GM12878 (cell line): ENCODE measurements around the gene SH2D7. TPM values are rescaled to one million over a fixed set of nuclear protein-coding genes. Genes with fewer than 3 reads are reported as not detected.

ENCODE experiments used
- ATAC-seq: fragments of 200-7000 bp; cut with Tn5 transposase; 3 replicates; pipeline ENCODE4 v1.9.1; 2020; ENCODE audit warnings: mild to moderate bottlenecking, moderate library complexity
- BruUV-seq: library from RNA; stranded (reverse); fragments of 400-500 nt; replicated peaks from 2 replicates; lab custom pipeline; 2021; lab: Mats Ljungman, UMichigan
- CTCF ChIA-PET: fragments of 300-600 bp; sonication (Branson Sonifier 250); formaldehyde crosslinking; extraction: SDS; loops from one replicate; lab custom pipeline; 2021; ENCODE audit warnings: inconsistent platforms; lab: Yijun Ruan, JAX
- POLR2A ChIA-PET: fragments of 350-600 bp; formaldehyde crosslinking; extraction: SDS; loops from one replicate; lab custom pipeline; 2021; ENCODE audit warnings: inconsistent platforms; lab: Charles Lee
- RAD21 ChIA-PET: fragments of 300-600 bp; sonication (Branson Sonifier 250); formaldehyde crosslinking; loops from one replicate; lab custom pipeline; 2023; ENCODE audit warnings: antibody characterized with exemption; ENCODE audit not compliant: unreplicated experiment; lab: Charles Lee
- SMC1A ChIA-PET: fragments of 300-600 bp; sonication (Branson Sonifier 250); formaldehyde crosslinking; loops from one replicate; lab custom pipeline; 2023; ENCODE audit not compliant: unreplicated experiment, uncharacterized antibody; lab: Charles Lee
- DNase-seq: peaks from one replicate; pipeline ENCODE4 v3.0.0-alpha.2; 2011; ENCODE audit warnings: low read depth, low spot score
- FAIRE-seq: peaks from 3 replicates; lab custom pipeline; 2011; peaks lifted over from hg19 to GRCh38; lab: Jason Lieb, UNC
- H2AFZ ChIP-seq: 2 replicates; pipeline ENCODE4 v1.6.0; 2011; ENCODE audit warnings: low read depth, low read length, control low read depth; ENCODE audit not compliant: control insufficient read depth
- H3K27ac ChIP-seq: 2 replicates; pipeline ENCODE4 v1.5.1; 2011; ENCODE audit warnings: control low read depth; ENCODE audit not compliant: control insufficient read depth, insufficient read depth
- H3K27me3 ChIP-seq, 2 experiments: replicated peaks in 1 of 2; 2 replicates each; pipeline versions ENCODE4 v1.6.0 to v1.6.1; 2011; ENCODE audit warnings: low read length in 1 of 2; ENCODE audit not compliant: control insufficient read depth in 2 of 2, insufficient read depth in 2 of 2
- H3K36me3 ChIP-seq, 2 experiments: 2 replicates each; pipeline ENCODE4 v1.5.1; 2011; ENCODE audit warnings: low read length in 1 of 2; ENCODE audit not compliant: control insufficient read depth in 2 of 2, insufficient read depth in 2 of 2
- H3K4me1 ChIP-seq: 2 replicates; pipeline ENCODE4 v1.6.1; 2011; ENCODE audit warnings: mild to moderate bottlenecking, low read length, moderate library complexity, mixed read lengths; ENCODE audit not compliant: control insufficient read depth, insufficient read depth
- H3K4me2 ChIP-seq: 2 replicates; pipeline ENCODE4 v1.6.0; 2011; ENCODE audit warnings: control low read depth; ENCODE audit not compliant: control insufficient read depth, insufficient read depth
- H3K4me3 ChIP-seq: fragments of 200-600 bp; sonication (generic); 2 replicates; pipeline ENCODE4 v1.5.1; 2016
- H3K79me2 ChIP-seq: 2 replicates; pipeline ENCODE4 v1.6.0; 2011; ENCODE audit warnings: low read length; ENCODE audit not compliant: control insufficient read depth, insufficient read depth
- H3K9ac ChIP-seq: 2 replicates; pipeline ENCODE4 v1.8.0; 2011; ENCODE audit warnings: low read length, control low read depth, mixed read lengths; ENCODE audit not compliant: control insufficient read depth, insufficient read depth
- H3K9me3 ChIP-seq: replicated peaks from 3 replicates; pipeline ENCODE4 v1.5.1; 2011; ENCODE audit warnings: mild to moderate bottlenecking, low read length; ENCODE audit not compliant: control insufficient read depth, insufficient read depth
- H4K20me1 ChIP-seq: 2 replicates; pipeline ENCODE4 v1.6.0; 2011; ENCODE audit not compliant: control insufficient read depth, insufficient read depth
- HSF1 ChIP-seq: fragments of 150-350 bp; IDR thresholded peaks from 2 replicates; pipeline ENCODE4 v1.6.1; 2014; ENCODE audit warnings: mild to moderate bottlenecking, low read depth, low read length
- IKZF1 ChIP-seq: fragments of 450-650 bp; conservative IDR thresholded peaks from 2 replicates; pipeline ENCODE4 v1.6.1; 2017; ENCODE audit warnings: antibody characterized with exemption, mild to moderate bottlenecking
- IRF4 ChIP-seq: IDR thresholded peaks from 2 replicates; pipeline ENCODE4 v1.6.1; 2011; ENCODE audit warnings: low read depth, low read length
- KAT2A ChIP-seq: conservative IDR thresholded peaks from 2 replicates; pipeline ENCODE4 v1.6.1; 2011; ENCODE audit warnings: low read depth, low read length; ENCODE audit not compliant: control insufficient read depth
- MYC ChIP-seq: IDR thresholded peaks from 2 replicates; pipeline ENCODE4 v1.6.1; 2011; ENCODE audit warnings: mild to moderate bottlenecking, low read length, moderate library complexity, inconsistent platforms; ENCODE audit not compliant: insufficient read depth, insufficient replicate concordance, insufficient read length, severe bottlenecking
- RBBP5 ChIP-seq: fragments of 200-600 bp; sonication (generic); conservative IDR thresholded peaks from 2 replicates; pipeline ENCODE4 v1.6.1; 2016
- YY1 ChIP-seq: IDR thresholded peaks from 2 replicates; pipeline ENCODE4 v1.6.1; 2011; ENCODE audit warnings: low read depth, mild to moderate bottlenecking, low read length
- WGBS: methylation state at CpG from one replicate; pipeline ENCODE4 v1.1.6; 2016; ENCODE audit warnings: low lambda C conversion rate; ENCODE audit not compliant: insufficient replicate concordance, insufficient coverage; ENCODE audit errors: missing lambda C conversion rate; 5-methylcytosine and 5-hydroxymethylcytosine counted together
- in situ Hi-C: fragments of 300-500 bp; cut with MboI; formaldehyde crosslinking; loops from 9 replicates; pipeline ENCODE4 v1.14.3; 2018; ENCODE audit warnings: mixed read lengths
- intact Hi-C: fragments of 100-400 bp; cut with micrococcal nuclease; formaldehyde crosslinking; loops from one replicate; pipeline ENCODE4 v1.14.2; 2022; ENCODE audit not compliant: unreplicated experiment
- polyA plus RNA-seq, 11 experiments: library from polyadenylated mRNA; depleted of rRNA in 4 of 11; unstranded in 6 of 11; stranded (reverse) in 5 of 11; fragments of >200 nt; fragmentation: Nextera tagmentation in 4 of 11; fragmentation: Illumina TruSeq in 1 of 11; extraction: Ambion mirVana in 4 of 11; extraction: Trizol in 1 of 11; gene quantifications; 1 replicate in 1 of 11; 2 replicates in 10 of 11; pipeline versions ENCODE4 v1.2.1 to v1.2.3, GENCODE V29; 2011 to 2016; ENCODE audit warnings: inconsistent platforms in 2 of 11, missing spikeins in 2 of 11, low read depth in 1 of 11
- total RNA-seq, 4 experiments: library from RNA; depleted of rRNA in 3 of 4; stranded (reverse); fragments of >200 nt in 3 of 4; fragmentation: Illumina TruSeq in 1 of 4; extraction: Trizol in 1 of 4; gene quantifications; 2 replicates each; pipeline versions ENCODE4 v1.2.1 to v1.2.3, GENCODE V29; 2013 to 2021

The SH2D7 gene
- total and polyA plus RNA-seq, 10 of the 15 experiments (the other 5 are each of a cell fraction or from before 2014, with no cell fraction given), result 0.04 to 0.06 TPM; not detected in 8

DNA sequence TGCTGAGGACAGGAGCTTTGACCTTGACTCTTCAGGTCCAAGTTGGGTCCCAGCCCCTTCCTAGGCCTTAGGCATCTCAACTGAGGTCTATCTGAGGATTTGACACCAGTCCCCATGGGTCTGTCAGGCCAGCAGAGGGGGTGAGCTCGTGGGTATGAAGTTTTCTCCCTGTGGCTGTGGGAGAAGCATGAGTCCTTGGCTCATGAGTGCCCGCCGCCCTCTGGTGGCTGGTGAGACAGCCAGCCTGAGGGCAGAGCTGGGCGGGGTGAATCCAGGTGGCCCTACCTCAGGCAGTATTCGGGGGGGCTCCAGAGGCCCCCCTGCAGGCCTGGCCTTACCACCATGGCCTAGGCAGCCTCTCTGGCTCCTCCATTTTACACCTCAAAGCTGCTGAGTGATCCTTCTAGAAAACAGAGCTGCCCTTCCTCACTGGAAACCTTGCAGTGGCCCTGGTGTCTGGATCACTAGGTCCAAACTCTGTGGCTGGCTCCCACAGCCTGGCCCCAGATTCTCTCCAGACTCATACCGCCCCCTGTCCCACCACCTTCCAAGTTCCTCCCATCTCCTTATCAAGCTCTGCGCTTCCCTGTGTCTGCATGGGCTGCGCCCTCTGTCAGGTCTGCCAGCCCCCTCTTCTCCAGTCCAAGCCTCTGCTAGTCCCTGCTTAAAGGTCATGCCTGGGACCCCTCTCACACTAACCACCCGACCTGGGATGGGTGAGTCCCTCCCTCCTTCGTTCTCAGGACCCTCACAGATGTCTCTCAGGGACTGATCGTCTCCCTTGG is 16.1 kb downstream of the SH2D7 start (continued):
- peak; percentile 50; the same call in 1 of the 2 replicates for TF ChIP-seq IKZF1
- no peak for TF ChIP-seq RBBP5
- TF ChIP-seq YY1, result peak; percentile 82
- no peak for TF ChIP-seq MYC
- 0 out of 2 replicates have a peak, but pooled peaks have one; percentile 33 for TF ChIP-seq IRF4
- TF ChIP-seq, all 136 proteins: peak for 19

DNA sequence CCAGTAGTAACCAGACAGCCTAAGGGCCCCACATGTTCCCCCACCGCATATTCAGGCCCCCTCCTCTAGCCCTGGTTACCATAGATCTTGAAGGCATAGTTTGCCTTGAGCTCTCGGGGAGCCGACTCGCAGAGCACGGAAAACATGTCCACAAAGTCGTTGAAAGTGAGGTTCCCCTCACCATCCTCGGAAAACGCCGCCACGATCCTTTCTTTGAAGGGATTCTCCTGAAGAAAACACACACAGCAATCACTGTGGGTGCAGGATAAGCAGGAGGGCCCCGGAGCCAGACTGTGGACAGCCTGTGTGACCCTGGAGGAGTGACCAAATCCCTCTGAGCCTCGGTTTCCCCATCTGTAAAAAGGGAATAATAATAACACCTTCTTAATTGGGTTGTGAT is 16.8 kb downstream of the SH2D7 start:
- no peaks in the 10 kb centered on the region for H4K20me1 ChIP-seq
- no peaks in the 10 kb centered on the region for H3K9me3 ChIP-seq
- DNase-seq (no peak), FAIRE-seq (no peak), ATAC-seq (no peak)
- H2AFZ ChIP-seq, result no peak overlapping the region
- TF ChIP-seq KAT2A (no peak), HSF1 (no peak)
- no peaks in the 10 kb centered on the region for H3K79me2 ChIP-seq
- intact Hi-C loops, result loop anchor here (5.0 kb wide), 2 partner anchors 42 to 207 kb away; no protein-coding TSS in a partner anchor
- H3K4me3 ChIP-seq, result no peak overlapping the region
- WGBS, result 69% methylated on average over 12 of the region's 12 CpGs
- no peaks in the 10 kb centered on the region for H3K36me3 ChIP-seq
- no peak overlapping the region for H3K4me2 ChIP-seq
- ChIA-PET POLR2A (interaction anchor here (1.1 kb wide), 1 partner anchor 39 kb away, joined by 11 read pairs; no protein-coding TSS in a partner anchor), SMC1A (interaction anchor here (1.2 to 13.4 kb wide), 17 partner anchors 18 to 199 kb away, joined by 3 to 184 read pairs (median 11); partner anchors contain the start of genes CIB2 and TBC1D2B), RAD21 (interaction anchor here (1.0 to 10.3 kb wide), 21 partner anchors 8 to 207 kb away, joined by 3 to 157 read pairs (median 9); no protein-coding TSS in a partner anchor), CTCF (interaction anchor here (0.9 to 14.0 kb wide), 29 partner anchors 10 to 199 kb away, joined by 3 to 327 read pairs (median 11); partner anchors contain the start of genes CIB2, SH2D7 and TBC1D2B)
- H3K27ac ChIP-seq, result no peak overlapping the region
- BruUV-seq, result no TSS peak
- no peak overlapping the region for H3K9ac ChIP-seq
- H3K27me3 ChIP-seq, result no peaks in the 10 kb centered on the region
- H3K4me1 ChIP-seq, result peaks cover 15% of the 10 kb centered on the region
- in situ Hi-C loops, result loop anchor here (5.0 kb wide), 1 partner anchor 142 kb away; no protein-coding TSS in a partner anchor
